ENCODE data around the gene ETDA.
"Not testable (repeated sequence)": the region's sequence is repeated elsewhere in the genome, so short reads cannot be mapped to it uniquely, and the experiment has no call there.

Gene ETDA

DNA sequence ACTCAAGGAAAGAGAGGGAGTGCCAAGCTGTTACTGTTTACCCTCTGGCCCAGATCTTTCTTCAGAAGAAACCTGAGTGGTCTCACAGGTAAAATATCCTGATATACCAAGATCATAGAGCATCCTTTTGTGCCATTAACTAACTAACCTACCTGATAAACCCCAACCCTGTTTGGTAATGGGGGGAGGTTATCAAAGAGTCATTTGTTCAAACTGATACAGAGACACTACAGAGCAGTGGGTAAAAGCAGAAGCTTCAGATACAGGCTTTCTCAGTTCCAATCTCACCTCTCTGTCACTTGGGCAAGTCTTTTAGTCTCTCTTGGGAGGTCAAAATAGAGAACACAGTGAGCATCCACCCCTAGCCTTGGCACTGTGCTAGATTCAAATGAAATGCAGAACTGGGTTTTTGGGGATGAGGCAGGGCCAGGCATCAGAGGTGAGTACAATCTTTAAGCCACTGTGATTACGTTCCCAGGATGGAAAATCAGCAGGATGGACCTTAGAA lies at the start of gene ETDA:
Gene ETDA, plus strand, starts transcription at position 51 of the 508 bp plus-strand sequence. CDS start 1,216 bp downstream, outside the sequence.
- not testable (repeated sequence) for DNase-seq

DNA sequence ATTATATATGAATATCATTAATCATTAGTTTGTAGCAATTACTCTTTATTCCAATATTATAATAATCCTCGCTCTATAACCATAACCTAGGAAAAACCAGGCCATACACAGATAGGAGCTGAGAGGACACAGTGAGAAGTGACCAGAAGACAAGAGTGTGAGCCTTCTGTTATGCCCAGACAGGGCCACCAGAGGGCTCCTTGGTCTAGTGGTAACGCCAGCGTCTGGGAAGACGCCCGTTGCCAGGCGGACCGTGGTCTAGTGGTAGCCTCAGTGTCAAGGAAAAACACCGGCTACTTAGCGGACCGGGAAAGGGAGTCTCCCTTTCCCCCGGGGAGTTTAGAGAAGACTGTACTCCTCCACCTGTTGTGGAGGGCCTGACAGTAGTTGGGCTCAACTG lies 45.4 kb upstream of the ETDA start:
- DNase-seq = not testable (repeated sequence)

DNA sequence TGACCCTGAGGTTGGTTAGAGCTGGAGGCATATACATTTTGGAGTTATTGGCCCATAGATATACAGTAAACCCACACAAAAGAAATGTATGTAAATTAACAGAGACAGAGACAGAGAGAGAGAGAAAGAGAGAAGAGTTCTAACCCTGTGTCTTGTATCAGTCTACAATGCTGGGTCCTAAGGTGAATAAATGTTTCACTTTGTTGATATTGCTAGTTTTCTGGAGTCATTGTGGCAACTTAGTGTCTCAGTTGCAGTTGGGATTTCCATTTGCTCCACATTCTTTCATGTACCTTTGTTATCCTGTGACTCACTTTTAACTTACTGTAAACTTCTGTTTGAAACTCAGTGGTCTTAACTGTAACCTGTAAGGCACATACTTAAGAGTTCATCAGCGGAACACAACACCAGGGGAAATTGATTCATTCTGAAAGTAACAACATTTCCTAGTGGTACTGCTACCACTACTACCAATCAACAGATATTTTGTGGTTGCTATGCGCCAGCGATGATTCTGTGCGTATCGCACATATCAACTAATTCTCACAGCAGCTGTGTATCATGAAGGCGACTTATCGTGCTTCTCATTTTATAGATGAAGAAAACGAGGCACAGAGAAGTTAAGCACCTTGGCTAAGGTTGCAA lies 38.5 kb upstream of the ETDA start:
- no peak for DNase-seq

DNA sequence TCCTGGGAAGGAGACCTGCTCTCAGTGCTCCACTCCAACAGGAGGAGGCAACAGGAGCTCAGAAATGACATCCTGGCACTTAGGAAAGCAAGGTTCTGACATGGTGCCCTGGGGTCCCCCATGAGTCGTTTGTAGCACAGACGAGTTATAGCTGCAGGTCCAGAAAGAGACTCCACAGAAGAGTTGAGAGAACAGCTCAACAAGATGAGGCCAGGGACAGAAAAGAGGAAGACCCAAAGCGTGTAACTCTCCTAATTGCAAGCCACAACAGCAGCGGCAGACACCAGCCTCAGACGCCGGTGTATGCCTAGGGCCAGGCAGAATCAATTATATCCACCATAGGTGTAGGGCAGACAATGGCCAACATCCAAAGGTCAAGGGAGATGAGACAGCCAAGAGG lies 5.9 kb upstream of the ETDA start:
- DNase-seq = not testable (repeated sequence)

DNA sequence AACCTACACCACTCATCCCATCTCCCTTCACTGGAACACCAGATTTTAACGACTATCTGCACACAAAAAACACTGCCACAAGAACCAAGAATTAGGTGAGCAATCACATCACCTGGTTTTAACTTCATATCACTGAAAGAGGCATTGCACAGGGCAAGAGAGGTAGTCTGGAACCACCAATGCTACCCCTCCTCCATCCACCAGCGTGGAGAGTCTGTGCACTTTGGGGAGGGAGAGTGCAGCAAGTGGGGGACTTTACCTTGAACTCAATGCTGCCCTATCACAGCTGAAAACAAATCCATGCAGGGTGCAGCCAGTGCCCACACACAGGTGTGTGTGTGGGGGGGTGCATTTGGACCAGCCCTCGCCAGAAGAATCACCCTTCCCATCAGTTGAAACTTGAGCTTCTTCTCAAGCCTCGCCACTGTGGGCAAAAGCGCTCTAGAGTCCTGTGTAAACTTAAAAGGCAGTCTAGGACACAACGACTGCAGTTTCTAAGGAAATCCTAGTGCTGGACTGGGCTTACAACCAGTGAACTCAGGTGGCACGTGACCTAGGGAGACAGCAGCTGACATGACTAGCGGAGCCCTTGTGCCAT lies 4.3 kb downstream of the ETDA start:
- DNase-seq = not testable (repeated sequence)

DNA sequence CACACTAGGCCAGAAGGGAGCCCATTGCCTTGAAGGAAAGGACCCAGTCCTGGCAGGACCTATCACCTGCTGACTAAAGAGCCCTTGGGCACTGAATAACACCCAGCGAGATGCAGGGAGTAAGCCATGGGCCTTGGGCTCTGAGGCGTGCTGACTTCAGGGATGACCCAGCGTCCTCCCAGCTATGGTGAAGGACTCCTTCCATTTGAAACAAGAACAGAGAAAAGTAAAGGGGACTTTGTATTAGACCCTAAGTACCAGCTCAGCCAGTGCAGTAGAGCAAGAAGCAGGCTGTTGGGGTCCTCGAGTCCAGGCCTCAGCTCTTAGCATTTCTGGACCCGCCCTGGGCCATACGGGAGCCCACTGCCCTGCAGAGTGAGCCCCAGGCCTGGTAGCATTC lies 5.1 kb downstream of the ETDA start:
- no peak for DNase-seq

DNA sequence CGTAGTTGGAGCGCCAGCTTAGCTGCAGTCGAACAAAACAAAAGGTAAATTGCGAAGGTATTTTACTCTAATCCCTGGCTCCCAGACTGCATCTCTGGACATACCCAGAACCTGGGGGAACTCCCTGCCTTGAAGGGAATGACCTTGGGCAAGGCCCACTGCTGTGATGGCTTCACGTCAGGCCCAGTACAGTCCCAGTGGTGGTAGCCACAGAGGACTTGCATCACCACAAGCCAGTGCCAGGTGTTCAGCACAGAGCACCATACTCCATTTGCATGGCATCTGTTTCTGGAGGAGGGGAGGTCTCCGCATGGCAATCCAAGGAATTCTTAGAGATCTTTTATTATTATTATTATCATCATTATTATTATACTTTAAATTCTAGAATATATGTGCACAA lies 5.6 kb downstream of the ETDA start:
- no peak for DNase-seq

DNA sequence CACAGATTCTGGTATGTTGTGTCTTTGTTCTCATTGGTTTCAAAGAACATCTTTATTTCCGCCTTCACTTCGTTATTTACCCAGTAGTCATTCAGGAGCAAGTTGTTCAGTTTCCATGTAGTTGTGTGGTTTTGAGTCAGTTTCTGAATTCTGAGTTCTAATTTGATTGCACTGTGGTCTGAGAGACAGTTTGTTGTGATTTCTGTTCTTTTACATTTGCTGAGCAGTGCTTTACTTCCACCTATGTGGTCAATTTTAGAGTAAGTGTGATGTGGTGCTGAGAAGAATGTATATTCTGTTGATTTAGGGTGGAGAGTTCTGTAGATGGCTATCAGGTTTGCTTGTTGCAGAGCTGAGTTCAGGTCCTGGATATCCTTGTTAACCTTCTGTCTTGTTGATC lies 9.1 kb downstream of the ETDA start:
- not testable (repeated sequence) for DNase-seq

DNA sequence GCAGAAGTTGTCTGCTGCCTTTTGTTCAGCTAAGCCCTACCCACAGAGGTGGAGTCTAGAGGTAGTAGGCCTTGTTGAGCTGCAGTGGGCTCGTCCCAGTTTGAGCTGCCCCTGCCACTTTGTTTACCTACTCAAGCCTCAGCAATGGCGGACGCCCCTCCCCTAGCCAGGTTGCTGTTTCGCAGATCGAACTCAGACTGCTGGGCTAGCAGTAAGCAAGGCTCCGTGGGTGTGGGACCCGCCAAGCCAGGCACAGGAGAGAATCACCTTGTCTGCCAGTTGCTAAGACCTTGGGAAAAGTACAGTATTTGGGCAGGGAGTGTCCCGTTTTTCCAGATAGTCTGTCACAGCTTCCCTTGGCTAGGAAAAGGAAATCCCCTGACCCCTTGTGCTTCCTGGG lies 11.5 kb downstream of the ETDA start:
- DNase-seq = not testable (repeated sequence)

DNA sequence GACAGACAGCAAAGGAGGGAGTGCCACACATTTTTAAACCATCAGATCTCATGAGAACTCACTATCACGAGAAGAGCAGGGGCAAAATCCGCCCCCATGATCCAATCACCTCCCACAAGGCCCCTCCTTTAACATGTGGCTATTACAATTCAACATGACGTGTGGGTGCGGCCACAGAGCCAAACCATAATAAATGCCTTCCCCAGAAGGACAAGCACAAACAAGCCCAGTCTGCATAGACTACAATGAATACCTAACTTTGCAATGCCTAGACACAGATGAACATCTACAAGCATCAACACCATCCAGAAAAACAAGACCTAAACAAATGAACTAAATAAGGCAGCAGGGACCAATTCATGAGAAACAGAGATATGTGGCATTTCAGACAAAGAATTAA lies 12.3 kb downstream of the ETDA start:
- DNase-seq = no peak

DNA sequence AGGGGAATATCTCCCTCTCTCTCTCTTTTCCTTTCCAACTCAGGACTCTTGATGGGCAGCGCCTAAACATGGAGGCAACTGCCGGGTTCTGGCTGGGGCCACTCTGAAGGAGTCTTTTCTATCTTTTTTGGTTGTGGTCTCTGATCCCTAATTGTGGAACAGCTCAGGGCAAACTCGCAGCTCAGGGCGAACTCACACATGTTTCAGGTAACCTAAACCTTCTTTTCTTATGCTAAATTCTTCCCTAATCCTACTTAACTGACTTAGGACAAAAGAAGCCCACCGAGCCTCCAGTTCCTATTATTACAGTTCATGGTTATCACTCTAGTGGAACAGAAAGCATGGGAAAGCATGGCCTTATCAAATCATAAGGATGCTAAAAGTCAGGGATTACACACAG lies 21.3 kb downstream of the ETDA start:
- no peak for DNase-seq

DNA sequence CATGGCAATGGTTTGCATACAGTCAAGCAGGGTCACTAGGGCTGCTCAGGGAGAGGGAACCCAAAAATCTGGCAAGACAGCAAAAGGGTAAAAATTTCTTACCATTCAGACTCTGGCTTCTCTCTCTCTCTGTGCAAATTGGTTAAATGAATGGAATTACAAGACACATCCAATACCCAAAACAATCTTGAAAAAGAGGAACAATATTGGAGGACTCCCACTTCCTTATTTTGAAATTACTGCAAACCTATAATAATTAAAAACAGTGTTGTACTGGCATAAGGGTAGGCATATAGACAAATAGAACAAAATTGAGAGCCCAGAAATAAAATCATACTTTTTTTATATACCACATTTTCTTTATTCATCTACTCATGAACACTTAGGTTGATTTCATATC lies 24.1 kb downstream of the ETDA start:
- no peak for DNase-seq

DNA sequence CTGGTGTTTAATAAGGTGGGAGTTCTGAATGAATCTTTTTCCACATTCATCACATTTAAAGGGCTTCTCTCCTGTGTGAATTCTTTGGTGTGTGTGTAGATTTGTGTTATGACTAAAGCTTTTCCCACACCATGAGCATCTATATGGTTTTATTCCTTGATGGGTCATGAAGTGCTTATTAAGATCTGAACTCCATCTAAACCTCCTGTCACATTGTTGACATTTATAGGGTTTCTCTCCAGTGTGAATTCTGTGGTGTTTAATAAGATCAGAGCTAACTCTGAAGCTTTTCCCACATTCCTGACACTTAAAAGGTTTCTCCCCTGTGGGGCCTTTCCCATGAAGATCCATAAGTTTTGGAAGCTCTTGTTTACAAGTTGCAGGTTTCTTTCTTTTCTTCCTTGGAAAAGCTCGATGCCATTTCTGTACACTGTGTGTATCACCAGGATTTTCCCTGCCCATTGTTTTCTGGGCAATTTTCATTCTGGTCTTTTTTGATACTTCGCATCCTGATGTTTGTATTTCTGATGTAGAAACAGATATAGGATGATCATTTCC lies 35.5 kb downstream of the ETDA start:
- DNase-seq = no peak

DNA sequence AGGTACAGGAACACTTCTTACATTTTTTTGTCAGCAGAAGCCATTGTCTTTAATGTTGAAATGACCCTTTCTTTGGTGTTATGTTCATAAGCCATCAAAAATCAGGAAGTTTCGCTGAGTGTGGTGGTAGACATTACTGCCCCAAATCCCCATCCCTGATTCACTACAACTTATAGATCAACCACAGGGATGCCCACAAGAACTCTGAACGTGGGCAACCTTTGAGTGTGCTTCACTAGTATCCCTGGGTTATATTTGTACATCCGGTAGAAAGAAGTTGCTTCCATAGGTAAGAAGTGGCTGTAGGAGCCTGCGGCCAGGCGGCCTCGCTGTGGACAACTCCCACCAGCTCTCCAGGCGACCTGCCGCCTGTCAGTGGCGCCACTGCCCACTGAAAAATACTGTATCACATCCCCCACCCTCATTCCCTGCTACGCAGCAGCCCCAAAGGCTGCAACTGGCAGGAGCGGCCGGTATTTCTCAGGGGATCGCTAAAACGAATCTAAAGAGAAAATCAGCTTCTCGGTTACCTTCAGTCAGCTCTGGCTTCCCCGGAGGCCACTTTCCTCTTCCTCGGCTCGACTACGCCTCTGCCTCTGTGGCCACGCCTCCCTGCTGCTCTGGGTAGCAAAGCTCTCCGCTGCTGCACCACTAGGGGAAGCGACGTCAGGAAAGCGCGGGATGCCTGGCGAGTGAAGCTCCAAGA lies 43.5 kb downstream of the ETDA start:
- peak; percentile 59 for DNase-seq

DNA sequence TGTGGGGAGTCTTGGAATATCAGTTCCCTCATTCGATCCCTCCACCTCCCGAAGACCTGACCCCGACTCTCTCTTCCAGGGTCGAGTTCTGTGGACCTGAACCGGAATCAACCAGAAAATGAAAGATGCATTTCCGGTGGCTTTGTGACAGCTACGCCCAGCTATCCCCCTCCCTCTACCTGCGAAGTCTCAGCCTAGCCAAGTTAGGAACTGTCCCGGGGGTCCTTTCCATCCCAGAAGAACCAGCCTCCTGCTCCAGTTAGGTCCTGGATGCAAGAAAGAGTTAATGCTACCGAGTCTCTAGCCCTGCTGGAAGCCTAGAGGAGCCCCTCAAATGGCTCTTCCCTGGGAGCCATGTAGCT lies 44.1 kb downstream of the ETDA start:
- no peak for DNase-seq

DNA sequence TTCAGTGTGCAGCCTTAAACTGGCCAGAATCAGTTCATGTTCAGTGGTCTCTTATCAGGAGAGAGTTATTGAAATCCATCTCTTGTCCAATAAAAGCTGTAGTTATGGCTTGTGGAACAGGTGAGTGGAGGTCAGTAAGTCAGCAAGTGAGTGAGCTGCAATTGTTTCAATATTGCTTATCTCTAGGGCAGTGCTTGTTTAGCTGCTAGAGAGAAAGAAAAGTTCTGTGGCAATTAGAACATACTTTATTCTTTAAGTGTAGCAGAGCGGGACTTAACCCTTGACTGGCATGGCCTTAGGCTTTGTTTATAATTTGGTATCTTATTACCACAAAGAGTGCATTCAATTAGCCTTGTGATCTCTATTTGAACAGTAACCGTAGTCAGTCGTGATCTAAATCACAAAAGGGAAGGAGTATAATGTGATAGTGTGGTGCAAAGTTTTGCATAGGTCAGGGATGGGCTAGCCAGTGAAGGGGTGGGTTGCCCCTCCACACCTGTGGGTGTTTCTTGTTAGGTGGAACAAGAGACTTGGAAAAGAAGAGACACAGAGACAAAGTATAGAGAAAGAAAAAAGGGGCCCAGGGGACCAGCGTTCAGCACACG lies 50.5 kb downstream of the ETDA start:
- DNase-seq = no peak
